Suprapubic skin (tissue), 4 donors: Measurements from ENCODE around the gene PMEPA1. TPM values are rescaled to one million over a fixed set of nuclear protein-coding genes. Genes with fewer than 3 reads are reported as not detected.

ENCODE experiments used
- DNase-seq, 2 donors: peaks; one replicate each; pipeline ENCODE4 v3.0.0-alpha.2; 2019; ENCODE audit warnings: low spot score in 2 of 2
- H3K27ac ChIP-seq: fragments of 200-600 bp; sonication (generic); one replicate; pipeline ENCODE4 v1.5.1; 2019
- H3K27me3 ChIP-seq: fragments of 200-600 bp; sonication (generic); one replicate; pipeline ENCODE4 v1.5.1; 2019
- H3K36me3 ChIP-seq: fragments of 200-600 bp; sonication (generic); one replicate; pipeline ENCODE4 v1.5.1; 2019
- H3K4me1 ChIP-seq: fragments of 200-600 bp; sonication (generic); one replicate; pipeline ENCODE4 v1.5.1; 2019
- H3K4me3 ChIP-seq: fragments of 200-600 bp; sonication (generic); one replicate; pipeline ENCODE4 v1.5.1; 2019; ENCODE audit warnings: mild to moderate bottlenecking
- H3K9me3 ChIP-seq: fragments of 200-600 bp; sonication (generic); one replicate; pipeline ENCODE4 v1.5.1; 2019
- CTCF ChIP-seq, 2 donors: fragments of 200-600 bp in 1 of 2; fragments of 450-650 bp in 1 of 2; sonication (generic) in 1 of 2; IDR thresholded peaks; one replicate each; pipeline ENCODE4 v1.5.1; 2016 to 2019; ENCODE audit warnings: antibody characterized with exemption in 2 of 2, mild to moderate bottlenecking in 1 of 2, moderate library complexity in 1 of 2
- EP300 ChIP-seq: sonication (generic); formaldehyde crosslinking; IDR thresholded peaks from one replicate; pipeline ENCODE4 v1.6.1; 2017; ENCODE audit warnings: antibody characterized with exemption
- POLR2A ChIP-seq, 2 donors: fragments of 450-650 bp; IDR thresholded peaks; one replicate each; pipeline ENCODE4 v1.6.1; 2017; ENCODE audit warnings: antibody characterized with exemption in 2 of 2, mild to moderate bottlenecking in 2 of 2, moderate library complexity in 2 of 2
- POLR2AphosphoS5 ChIP-seq, 3 donors: sonication (generic); formaldehyde crosslinking; IDR thresholded peaks; one replicate each; pipeline ENCODE4 v1.6.1; 2017; ENCODE audit warnings: antibody characterized with exemption in 3 of 3
- WGBS: methylation state at CpG from one replicate; pipeline ENCODE4 v1.1.5; 2018; 5-methylcytosine and 5-hydroxymethylcytosine counted together
- total RNA-seq, 4 donors: library from RNA; depleted of rRNA; stranded (reverse); fragments of >200 nt; gene quantifications; one replicate each; pipeline ENCODE4 v1.1.0, GENCODE V29; 2016

Gene PMEPA1
- total RNA-seq, 4 donors from 2014 or later = 9.5 to 20.4 (median 16.2) TPM

GRCh38 chr20:57702521-57702920 lies 7.3 kb downstream of the PMEPA1 start:
- WGBS = 92% methylated on average over 6 of the region's 6 CpGs
- H3K4me1 ChIP-seq = peaks cover 30% of the 10 kb centered on the region
- H3K36me3 ChIP-seq = no peaks in the 10 kb centered on the region
- DNase-seq = no peak
- H3K9me3 ChIP-seq = no peaks in the 10 kb centered on the region
- H3K4me3 ChIP-seq = no peak overlapping the region
- H3K27me3 ChIP-seq = no peaks in the 10 kb centered on the region
- TF ChIP-seq CTCF (IDR thresholded peaks at IDR 0.05) (no peak), POLR2AphosphoS5 (IDR thresholded peaks at IDR 0.05) (no peak), POLR2A (IDR thresholded peaks at IDR 0.05) (no peak), EP300 (no peak)
- no peak overlapping the region for H3K27ac ChIP-seq

- no peaks in the 10 kb centered on the region for H3K36me3 ChIP-seq
- 94% methylated on average over 9 of the region's 12 CpGs for WGBS
- no peaks in the 10 kb centered on the region for H3K9me3 ChIP-seq
- H3K27ac ChIP-seq = no peak overlapping the region
- TF ChIP-seq POLR2AphosphoS5 (IDR thresholded peaks at IDR 0.05) (no peak), CTCF (IDR thresholded peaks at IDR 0.05) (no peak), POLR2A (IDR thresholded peaks at IDR 0.05) (no peak), EP300 (no peak)
- DNase-seq = no peak
- H3K4me1 ChIP-seq = peaks cover 27% of the 10 kb centered on the region
- no peaks in the 10 kb centered on the region for H3K27me3 ChIP-seq
- H3K4me3 ChIP-seq = no peak overlapping the region
Observed at GRCh38 chr20:57702091-57702490, 7.7 kb downstream of the PMEPA1 start.

- no peaks in the 10 kb centered on the region for H3K27me3 ChIP-seq
- H3K9me3 ChIP-seq = no peaks in the 10 kb centered on the region
- H3K4me3 ChIP-seq = no peak overlapping the region
- H3K4me1 ChIP-seq = peaks cover 23% of the 10 kb centered on the region
- no peak for DNase-seq
- no peak for TF ChIP-seq POLR2A (IDR thresholded peaks at IDR 0.05)
- no peak for TF ChIP-seq POLR2AphosphoS5 (IDR thresholded peaks at IDR 0.05)
- no peak for TF ChIP-seq CTCF (IDR thresholded peaks at IDR 0.05)
- TF ChIP-seq EP300 = no peak
- H3K36me3 ChIP-seq = no peaks in the 10 kb centered on the region
- 84% methylated on average over 6 of the region's 7 CpGs for WGBS
- H3K27ac ChIP-seq = no peak overlapping the region
Observed at GRCh38 chr20:57701651-57702050, 8.2 kb downstream of the PMEPA1 start.

GRCh38 chr20:57701090-57701489 lies 8.7 kb downstream of the PMEPA1 start:
- no peaks in the 10 kb centered on the region for H3K27me3 ChIP-seq
- DNase-seq = no peak
- TF ChIP-seq POLR2AphosphoS5 (IDR thresholded peaks at IDR 0.05) = no peak
- peaks cover 22% of the 10 kb centered on the region for H3K4me1 ChIP-seq
- H3K36me3 ChIP-seq = no peaks in the 10 kb centered on the region
- H3K4me3 ChIP-seq = no peak overlapping the region
- no peak overlapping the region for H3K27ac ChIP-seq
- 90% methylated on average over 6 of the region's 6 CpGs for WGBS
- no peaks in the 10 kb centered on the region for H3K9me3 ChIP-seq

GRCh38 chr20:57699395-57699794 lies 10.4 kb downstream of the PMEPA1 start:
- Histone ChIP-seq H3K36me3 (no peaks in the 10 kb centered on the region), H3K9me3 (no peaks in the 10 kb centered on the region), H3K27ac (no peak overlapping the region), H3K4me3 (no peak overlapping the region), H3K4me1 (peaks cover 32% of the 10 kb centered on the region), H3K27me3 (no peaks in the 10 kb centered on the region)
- 89% methylated on average over 8 of the region's 8 CpGs for WGBS
- TF ChIP-seq EP300 (no peak), CTCF (IDR thresholded peaks at IDR 0.05) (no peak), POLR2AphosphoS5 (IDR thresholded peaks at IDR 0.05) (no peak), POLR2A (IDR thresholded peaks at IDR 0.05) (no peak)
- DNase-seq = no peak

- Histone ChIP-seq H3K9me3 (no peaks in the 10 kb centered on the region), H3K4me3 (no peak overlapping the region), H3K4me1 (peaks cover 37% of the 10 kb centered on the region), H3K36me3 (no peaks in the 10 kb centered on the region), H3K27me3 (no peaks in the 10 kb centered on the region), H3K27ac (no peak overlapping the region)
- no peak for TF ChIP-seq EP300
- no peak for TF ChIP-seq CTCF (IDR thresholded peaks at IDR 0.05)
- no peak for TF ChIP-seq POLR2A (IDR thresholded peaks at IDR 0.05)
- TF ChIP-seq POLR2AphosphoS5 (IDR thresholded peaks at IDR 0.05) = no peak
- DNase-seq = no peak
- 65% methylated on average over 7 of the region's 7 CpGs for WGBS
Observed at GRCh38 chr20:57698867-57699275, 10.9 kb downstream of the PMEPA1 start.
